GM21528 (cell line): ENCODE results near the gene LSR.

Experiments used
- ATAC-seq: cut with Tn5 transposase; IDR thresholded peaks from one replicate; pipeline ENCODE4 v1.9.1; 2021; ENCODE audit warnings: mild to moderate bottlenecking, moderate library complexity; ENCODE audit not compliant: unreplicated experiment, low FRiP score

LSR gene

DNA sequence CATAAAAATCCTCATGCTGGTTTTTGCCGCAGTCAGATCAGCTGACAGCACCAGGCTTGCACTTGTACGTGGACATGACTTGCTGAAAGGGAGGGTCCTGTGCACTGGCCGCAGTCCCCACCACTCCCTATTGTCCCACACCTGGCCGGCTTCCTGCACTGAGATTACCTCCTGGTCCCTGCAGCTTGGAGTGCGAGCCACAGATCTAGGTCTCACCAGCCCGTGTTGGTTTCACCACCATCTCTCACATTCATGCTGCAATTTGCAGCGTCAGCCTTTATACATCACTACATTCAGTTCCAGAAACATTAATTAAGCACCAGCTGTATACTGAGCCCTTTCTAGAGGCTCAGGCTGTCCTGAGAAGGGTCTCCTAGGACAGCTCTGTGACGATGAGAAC, 65.2 kb downstream of the LSR start:
- no peak for ATAC-seq

GRCh38 chr19:35314858-35315470, 66.2 kb downstream of the LSR start:
- no peak for ATAC-seq

DNA sequence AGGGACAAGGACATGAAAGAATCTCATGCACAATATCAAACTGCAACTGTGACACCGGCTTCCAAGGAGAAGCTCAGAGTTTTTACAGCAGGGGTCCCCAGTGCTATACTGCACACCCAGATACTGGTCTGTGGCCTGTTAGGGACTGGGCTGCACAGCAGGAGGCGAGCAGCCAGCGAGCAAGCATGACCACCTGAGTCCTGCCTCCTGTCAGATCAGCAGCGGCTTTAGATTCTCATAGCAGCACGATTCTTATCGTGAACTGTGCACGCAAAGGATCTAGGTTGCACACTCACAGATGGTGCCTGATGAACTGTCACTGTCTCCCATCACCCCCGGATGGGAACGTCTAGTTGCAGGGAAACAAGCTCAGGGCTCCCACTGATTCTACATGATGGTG, 67.1 kb downstream of the LSR start:
- no peak for ATAC-seq

DNA sequence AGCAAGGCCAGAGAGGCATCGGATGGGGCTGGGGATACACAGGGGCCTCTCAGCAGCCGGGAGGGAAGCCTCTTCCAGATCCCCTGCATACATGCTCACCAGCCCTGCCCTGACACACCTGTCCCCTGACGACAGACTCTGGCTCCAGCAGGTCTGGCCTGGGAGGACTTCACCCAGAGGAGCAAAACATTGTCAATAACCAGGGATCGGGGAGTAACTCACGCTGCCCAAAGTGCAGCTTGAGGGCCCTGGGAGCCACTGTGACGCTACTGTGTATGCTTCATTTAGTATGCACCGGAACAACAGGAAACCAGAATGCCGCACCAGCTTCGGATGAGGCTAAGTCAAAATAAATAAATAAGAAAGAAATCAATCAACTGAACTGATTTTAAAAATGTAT, 67.8 kb downstream of the LSR start:
- no peak for ATAC-seq
